ENCODE data around the gene PRPSAP1.
A peak's percentile ranks its signal among the peaks of the same experiment; 100 is the strongest.

DNA sequence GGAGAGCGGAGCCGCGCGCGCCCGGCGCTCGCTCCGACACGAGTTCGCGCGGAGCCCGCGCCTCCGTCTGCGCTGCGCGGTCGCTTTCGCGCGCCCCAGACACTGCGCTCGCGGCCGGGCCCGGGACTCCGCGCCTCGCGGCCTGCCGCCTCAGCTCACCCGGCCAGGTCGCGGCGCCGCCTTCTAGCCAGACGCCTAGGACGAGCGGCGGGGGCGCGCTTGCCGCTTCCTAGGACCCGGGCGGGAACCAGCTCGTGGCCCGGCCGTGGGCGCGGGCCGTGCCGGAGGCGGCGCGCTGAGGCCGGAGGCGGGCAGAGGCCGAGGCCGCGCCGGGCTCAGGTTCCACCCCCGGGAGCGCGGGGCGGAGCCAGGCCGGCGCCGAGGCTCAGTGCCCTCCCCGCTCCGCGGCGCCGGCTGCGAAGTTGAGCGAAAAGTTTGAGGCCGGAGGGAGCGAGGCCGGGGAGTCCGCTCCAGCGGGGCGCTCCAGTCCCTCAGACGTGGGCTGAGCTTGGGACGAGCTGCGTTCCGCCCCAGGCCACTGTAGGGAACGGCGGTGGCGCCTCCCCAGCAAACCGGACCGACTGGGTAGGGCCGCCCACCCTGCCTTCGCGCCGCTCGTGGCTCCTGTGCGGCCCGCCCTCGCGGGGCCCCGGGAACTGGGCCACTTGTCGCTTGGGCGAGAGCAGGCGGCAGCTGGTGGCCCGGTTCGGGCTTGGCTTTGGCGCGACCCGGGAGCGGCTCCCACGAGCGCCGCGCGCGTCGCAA is 30.7 kb upstream of the PRPSAP1 start, which contains the start of gene SPHK1:
- TF ChIP-seq, protein P1, sequence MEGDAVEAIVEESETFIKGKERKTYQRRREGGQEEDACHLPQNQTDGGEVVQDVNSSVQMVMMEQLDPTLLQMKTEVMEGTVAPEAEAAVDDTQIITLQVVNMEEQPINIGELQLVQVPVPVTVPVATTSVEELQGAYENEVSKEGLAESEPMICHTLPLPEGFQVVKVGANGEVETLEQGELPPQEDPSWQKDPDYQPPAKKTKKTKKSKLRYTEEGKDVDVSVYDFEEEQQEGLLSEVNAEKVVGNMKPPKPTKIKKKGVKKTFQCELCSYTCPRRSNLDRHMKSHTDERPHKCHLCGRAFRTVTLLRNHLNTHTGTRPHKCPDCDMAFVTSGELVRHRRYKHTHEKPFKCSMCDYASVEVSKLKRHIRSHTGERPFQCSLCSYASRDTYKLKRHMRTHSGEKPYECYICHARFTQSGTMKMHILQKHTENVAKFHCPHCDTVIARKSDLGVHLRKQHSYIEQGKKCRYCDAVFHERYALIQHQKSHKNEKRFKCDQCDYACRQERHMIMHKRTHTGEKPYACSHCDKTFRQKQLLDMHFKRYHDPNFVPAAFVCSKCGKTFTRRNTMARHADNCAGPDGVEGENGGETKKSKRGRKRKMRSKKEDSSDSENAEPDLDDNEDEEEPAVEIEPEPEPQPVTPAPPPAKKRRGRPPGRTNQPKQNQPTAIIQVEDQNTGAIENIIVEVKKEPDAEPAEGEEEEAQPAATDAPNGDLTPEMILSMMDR (IDR thresholded peaks at IDR 0.05), result no peak
- no peak for TF ChIP-seq POLR2A (IDR thresholded peaks at IDR 0.05)
- peak in 2 of 3 donors; percentile 30 to 32 for TF ChIP-seq POLR2AphosphoS5 (IDR thresholded peaks at IDR 0.05)
